DOHH2 (cell line): ENCODE measurements around the gene COLQ.

Experiments
- EZH2phosphoT487 ChIP-seq: fragments of 200-600 bp; sonication (generic); IDR thresholded peaks from 2 replicates; pipeline ENCODE4 v1.6.1; 2017; ENCODE audit warnings: borderline replicate concordance, mild to moderate bottlenecking, antibody characterized with exemption, low read length, moderate library complexity, mixed read lengths
- TF ChIP-seq, protein P1 (sequence below): fragments of 200-600 bp; sonication (generic); IDR thresholded peaks from one replicate; pipeline ENCODE4 v1.5.1; 2014; ENCODE audit warnings: antibody characterized with exemption, mild to moderate bottlenecking, low read depth, low read length; ENCODE audit not compliant: poor library complexity, severe bottlenecking

DNA sequence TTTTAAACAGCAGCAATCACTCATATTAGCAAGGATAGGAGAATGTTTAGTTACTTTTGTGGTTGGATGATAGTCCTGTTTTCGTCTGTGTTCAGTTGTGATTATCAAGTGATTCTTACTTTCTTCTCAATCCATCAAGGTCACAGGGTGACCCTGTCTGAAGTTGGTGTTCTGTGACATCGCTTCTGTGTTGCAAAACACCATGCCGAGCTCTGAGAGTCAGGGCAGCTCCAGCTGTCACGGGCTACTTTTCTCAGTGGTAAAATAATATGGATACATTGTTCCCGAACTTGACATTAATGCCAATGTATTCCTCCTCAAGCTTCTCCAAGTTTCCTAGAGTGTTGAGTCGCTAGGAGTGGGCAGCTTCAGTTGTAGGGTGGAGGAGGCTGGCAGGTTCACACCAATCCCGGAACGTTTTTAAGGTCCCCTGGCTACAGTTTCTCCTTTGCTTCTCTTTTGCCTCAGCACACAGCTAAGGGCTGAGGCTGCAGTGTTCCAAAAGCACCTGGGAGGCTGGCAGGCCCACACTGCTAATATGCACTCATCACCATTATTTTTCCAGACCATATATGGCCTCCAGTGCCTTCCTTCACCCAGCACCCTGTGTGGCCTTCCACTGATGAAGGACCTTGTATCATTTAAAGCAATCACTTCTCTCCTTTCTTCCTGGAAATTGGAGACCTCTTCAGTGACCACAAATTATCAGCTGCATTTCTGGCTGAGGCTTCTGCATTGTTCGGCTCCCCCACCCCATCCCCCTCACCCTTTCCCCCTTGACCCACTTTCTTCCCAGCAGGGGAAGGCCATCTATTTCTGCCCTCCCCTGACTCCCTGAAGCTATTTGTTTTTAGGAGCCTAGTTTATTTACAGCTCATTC is 25.8 kb downstream of the COLQ start:
- TF ChIP-seq, protein P1, sequence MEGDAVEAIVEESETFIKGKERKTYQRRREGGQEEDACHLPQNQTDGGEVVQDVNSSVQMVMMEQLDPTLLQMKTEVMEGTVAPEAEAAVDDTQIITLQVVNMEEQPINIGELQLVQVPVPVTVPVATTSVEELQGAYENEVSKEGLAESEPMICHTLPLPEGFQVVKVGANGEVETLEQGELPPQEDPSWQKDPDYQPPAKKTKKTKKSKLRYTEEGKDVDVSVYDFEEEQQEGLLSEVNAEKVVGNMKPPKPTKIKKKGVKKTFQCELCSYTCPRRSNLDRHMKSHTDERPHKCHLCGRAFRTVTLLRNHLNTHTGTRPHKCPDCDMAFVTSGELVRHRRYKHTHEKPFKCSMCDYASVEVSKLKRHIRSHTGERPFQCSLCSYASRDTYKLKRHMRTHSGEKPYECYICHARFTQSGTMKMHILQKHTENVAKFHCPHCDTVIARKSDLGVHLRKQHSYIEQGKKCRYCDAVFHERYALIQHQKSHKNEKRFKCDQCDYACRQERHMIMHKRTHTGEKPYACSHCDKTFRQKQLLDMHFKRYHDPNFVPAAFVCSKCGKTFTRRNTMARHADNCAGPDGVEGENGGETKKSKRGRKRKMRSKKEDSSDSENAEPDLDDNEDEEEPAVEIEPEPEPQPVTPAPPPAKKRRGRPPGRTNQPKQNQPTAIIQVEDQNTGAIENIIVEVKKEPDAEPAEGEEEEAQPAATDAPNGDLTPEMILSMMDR, result no peak
- TF ChIP-seq EZH2phosphoT487, result no peak
